ENCODE measurements around the gene CHPT1.

CHPT1 gene

DNA sequence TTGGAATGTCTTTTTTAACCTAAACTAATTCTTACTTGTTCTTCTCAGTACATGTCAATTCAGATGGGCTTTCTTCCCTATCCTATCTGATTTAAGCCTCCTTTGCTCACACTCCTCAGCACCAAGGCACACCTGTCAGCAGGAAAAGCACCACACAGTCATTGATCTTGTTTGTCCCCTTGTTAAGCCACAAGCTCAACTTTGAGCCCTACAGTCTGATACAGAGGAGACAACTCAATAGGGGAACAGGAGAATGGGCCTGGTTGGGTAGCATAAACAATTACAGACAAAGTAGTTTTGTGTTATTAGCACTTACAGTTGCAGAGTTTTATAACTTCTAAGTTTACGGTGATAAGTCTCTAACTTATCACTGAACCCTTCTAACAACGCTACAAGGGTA, 71.3 kb downstream of the CHPT1 start:
- DNase-seq = no peak

DNA sequence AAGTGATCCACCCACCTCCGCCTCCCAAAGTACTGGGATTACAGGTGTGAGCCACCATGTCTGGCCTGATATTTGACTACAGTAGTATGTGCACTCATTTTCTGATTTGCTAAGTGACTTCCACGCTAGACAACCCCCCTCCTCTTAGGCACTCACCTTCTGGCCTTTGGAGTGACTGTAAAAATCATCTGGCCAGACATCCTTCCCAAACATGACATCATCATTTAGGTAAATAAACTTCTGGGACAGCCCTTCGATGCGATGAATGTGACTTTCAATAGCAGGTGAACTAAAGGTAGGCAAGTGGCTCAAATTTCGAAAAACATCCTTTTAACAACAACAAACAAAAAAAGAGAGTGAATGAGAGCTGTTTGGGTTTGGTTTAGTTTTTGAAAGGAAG, 72.4 kb downstream of the CHPT1 start:
- DNase-seq = no peak

- DNase-seq = no peak
Measured at GRCh38 chr12:101772012-101772775, 74.8 kb downstream of the CHPT1 start.

DNA sequence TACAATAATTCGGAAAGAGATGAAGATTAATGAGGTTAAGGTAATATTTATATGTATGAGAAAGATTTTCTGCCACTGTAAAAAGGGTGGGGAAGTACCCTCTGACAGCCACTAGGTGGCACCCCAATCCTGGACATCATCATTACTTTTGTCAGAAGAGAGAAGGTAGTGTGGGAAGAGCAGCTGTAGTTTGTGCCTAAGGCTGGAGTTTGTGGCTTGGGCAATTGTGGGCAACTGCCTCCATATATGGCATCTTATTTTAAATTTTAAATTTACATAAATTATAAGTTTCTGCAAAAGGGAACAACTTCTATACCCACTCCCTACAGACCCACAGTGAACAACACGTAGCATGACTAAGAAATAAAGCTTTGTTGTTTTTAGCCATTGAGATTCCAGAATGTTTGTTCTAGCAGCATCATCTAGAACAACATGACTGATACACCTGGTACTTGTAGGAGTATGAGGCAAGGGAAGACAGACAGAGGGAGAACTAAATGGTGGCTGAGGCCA, 76.3 kb downstream of the CHPT1 start:
- peak; percentile 57 for DNase-seq

- peak; percentile 23 for DNase-seq
Measured at GRCh38 chr12:101775816-101776215, 78.4 kb downstream of the CHPT1 start.

GRCh38 chr12:101777485-101777884, 80.0 kb downstream of the CHPT1 start:
- DNase-seq = no peak

DNA sequence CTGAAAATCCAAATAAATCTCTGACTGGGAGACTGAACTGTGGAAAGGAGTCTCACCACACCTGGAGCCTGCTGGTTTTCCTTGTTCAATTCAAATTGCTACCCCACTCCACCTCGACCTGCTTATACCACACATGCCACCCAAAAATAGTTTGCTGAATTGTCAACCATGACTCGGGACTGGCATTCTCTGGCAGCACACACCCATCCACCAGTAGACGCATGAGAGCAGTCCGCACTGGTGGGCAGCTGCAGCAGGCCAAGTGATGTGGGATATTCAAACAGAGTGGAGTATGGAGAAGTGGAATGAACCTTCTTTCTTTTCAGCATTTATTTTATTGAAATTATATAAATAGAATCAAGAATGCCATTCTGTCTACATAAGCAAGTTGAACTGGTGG, 80.5 kb downstream of the CHPT1 start:
- DNase-seq = no peak

All from KG1 (cell line).